Keratinocyte (primary cell): ENCODE data around the gene DMBX1. TPM values are rescaled to one million over a fixed set of nuclear protein-coding genes. Genes with fewer than 3 reads are reported as not detected.
A peak's percentile ranks its signal among the peaks of the same experiment; 100 is the strongest.

Experiments
- DNase-seq: peaks from one replicate; pipeline ENCODE4 v3.0.0-alpha.2; 2011; ENCODE audit warnings: low read depth, missing footprints, low spot score
- FAIRE-seq: peaks from 2 replicates; lab custom pipeline; 2011; peaks lifted over from hg19 to GRCh38; lab: Jason Lieb, UNC
- H2AFZ ChIP-seq: 2 replicates; pipeline ENCODE4 v1.6.0; 2012; ENCODE audit warnings: low read length, control low read depth, inconsistent platforms; ENCODE audit not compliant: control insufficient read depth
- H3K27ac ChIP-seq: 2 replicates; pipeline ENCODE4 v1.5.1; 2011; ENCODE audit warnings: low read length; ENCODE audit not compliant: control insufficient read depth, insufficient read depth
- H3K27me3 ChIP-seq: 3 replicates; pipeline ENCODE4 v1.6.0; 2011; ENCODE audit warnings: low read length; ENCODE audit not compliant: control insufficient read depth, insufficient read depth; ENCODE audit errors: extremely low read depth
- H3K36me3 ChIP-seq, 2 experiments: 2 replicates in 1 of 2; 3 replicates in 1 of 2; pipeline ENCODE4 v1.5.1; 2011; ENCODE audit warnings: low read length in 2 of 2, mild to moderate bottlenecking in 1 of 2; ENCODE audit not compliant: control insufficient read depth in 2 of 2, insufficient read depth in 2 of 2; ENCODE audit errors: extremely low read depth in 1 of 2
- H3K4me1 ChIP-seq: 3 replicates; pipeline ENCODE4 v1.5.1; 2011; ENCODE audit warnings: low read length; ENCODE audit not compliant: control insufficient read depth, insufficient read depth; ENCODE audit errors: extremely low read depth
- H3K4me2 ChIP-seq: 3 replicates; pipeline ENCODE4 v1.6.0; 2011; ENCODE audit warnings: low read depth, low read length; ENCODE audit not compliant: control insufficient read depth, insufficient read depth; ENCODE audit errors: extremely low read depth
- H3K4me3 ChIP-seq, 3 experiments: fragments of 200-600 bp in 1 of 3; sonication (generic) in 1 of 3; 2 replicates in 2 of 3; 3 replicates in 1 of 3; pipeline ENCODE4 v1.5.1; 2011 to 2016; ENCODE audit warnings: low read length in 3 of 3, mild to moderate bottlenecking in 3 of 3, control low read depth in 2 of 3, inconsistent platforms in 1 of 3, low read depth in 1 of 3, mixed read lengths in 1 of 3, mixed run types in 1 of 3, moderate library complexity in 1 of 3; ENCODE audit not compliant: control insufficient read depth in 2 of 3, insufficient read depth in 2 of 3; ENCODE audit errors: extremely low read depth in 1 of 3
- H3K79me2 ChIP-seq: 2 replicates; pipeline ENCODE4 v1.6.0; 2012; ENCODE audit warnings: low read length; ENCODE audit not compliant: control insufficient read depth, insufficient read depth
- H3K9ac ChIP-seq: 3 replicates; pipeline ENCODE4 v1.6.0; 2011; ENCODE audit warnings: low read length; ENCODE audit not compliant: control insufficient read depth, insufficient read depth; ENCODE audit errors: extremely low read depth
- H3K9me1 ChIP-seq: 3 replicates; pipeline ENCODE4 v1.6.0; 2011; ENCODE audit warnings: low read length; ENCODE audit not compliant: control insufficient read depth, insufficient read depth; ENCODE audit errors: extremely low read depth
- H3K9me3 ChIP-seq: 2 replicates; pipeline ENCODE4 v1.5.1; 2012; ENCODE audit warnings: low read depth, low read length; ENCODE audit not compliant: control insufficient read depth
- H4K20me1 ChIP-seq: 3 replicates; pipeline ENCODE4 v1.6.0; 2011; ENCODE audit warnings: low read length; ENCODE audit not compliant: control insufficient read depth, insufficient read depth; ENCODE audit errors: extremely low read depth
- CTCF ChIP-seq, 3 experiments: IDR thresholded peaks in 1 of 3; conservative IDR thresholded peaks in 1 of 3; optimal IDR thresholded peaks in 1 of 3; 2 replicates in 2 of 3; 3 replicates in 1 of 3; pipeline versions ENCODE3 to v1.5.1; 2011; ENCODE audit warnings: low read length in 3 of 3, mild to moderate bottlenecking in 3 of 3, moderate library complexity in 2 of 3, control low read depth in 1 of 3, inconsistent platforms in 1 of 3; ENCODE audit not compliant: insufficient read depth in 2 of 3; ENCODE audit errors: extremely low read depth in 1 of 3
- EZH2 ChIP-seq: IDR thresholded peaks from one replicate; pipeline ENCODE4 v1.6.1; 2012; ENCODE audit warnings: inconsistent platforms, mild to moderate bottlenecking, low read length, moderate library complexity
- dilution Hi-C: fragments of 300-500 bp; cut with MboI; formaldehyde crosslinking; loops from one replicate; pipeline ENCODE4 v1.7.0; 2020; ENCODE audit warnings: low sequenced_read_pairs; ENCODE audit not compliant: extremely low pct_ligation_motif_present
- polyA plus RNA-seq, 5 experiments: library from polyadenylated mRNA; depleted of rRNA in 3 of 5; stranded (reverse) in 3 of 5; stranded (forward) in 1 of 5; unstranded in 1 of 5; fragments of >200 nt; gene quantifications; 1 replicate in 1 of 5; 2 replicates in 3 of 5; 3 replicates in 1 of 5; pipeline versions ENCODE4 v1.2.1 to v1.2.3, GENCODE V29; 2011 to 2012; ENCODE audit warnings: missing spikeins in 2 of 5, low read depth in 1 of 5, low replicate concordance in 1 of 5

The DMBX1 gene
- polyA plus RNA-seq, 1 donor (not counting 4 experiments of a cell fraction or from before 2014, with no cell fraction given): not detected

GRCh38 chr1:46532095-46532494 is 42.5 kb downstream of the DMBX1 start:
- no peaks in the 10 kb centered on the region for H3K9me1 ChIP-seq
- DNase-seq (no peak), FAIRE-seq (no peak)
- TF ChIP-seq EZH2: no peak
- TF ChIP-seq CTCF (optimal IDR thresholded peaks at IDR 0.05 in 1 of 3, IDR thresholded peaks at IDR 0.05 in 1 of 3, conservative IDR thresholded peaks at IDR 0.05 in 1 of 3; ENCODE audit: extremely low read depth in 1 of 3, insufficient read depth in 2 of 3, low read length in 3 of 3): no peak
- H3K9me3 ChIP-seq: no peaks in the 10 kb centered on the region
- peaks cover 26% of the 10 kb centered on the region for H3K27me3 ChIP-seq
- H2AFZ ChIP-seq: no peak overlapping the region
- no peak overlapping the region for H3K4me2 ChIP-seq
- H3K9ac ChIP-seq: no peak overlapping the region
- dilution Hi-C loops: no loop called here
- H3K36me3 ChIP-seq: no peaks in the 10 kb centered on the region
- H3K4me3 ChIP-seq: no peak overlapping the region
- no peak overlapping the region for H3K27ac ChIP-seq
- H3K79me2 ChIP-seq: no peaks in the 10 kb centered on the region
- no peaks in the 10 kb centered on the region for H4K20me1 ChIP-seq
- peaks cover 5% of the 10 kb centered on the region for H3K4me1 ChIP-seq

GRCh38 chr1:46532498-46533178 is 43.0 kb downstream of the DMBX1 start:
- Histone ChIP-seq H4K20me1 (no peaks in the 10 kb centered on the region), H3K4me1 (peaks cover 5% of the 10 kb centered on the region), H3K4me3 (peak overlapping the region in 1 of 3 experiments; percentile 13), H3K9me3 (no peaks in the 10 kb centered on the region), H2AFZ (no peak overlapping the region), H3K9ac (no peak overlapping the region), H3K9me1 (no peaks in the 10 kb centered on the region), H3K79me2 (no peaks in the 10 kb centered on the region), H3K27ac (no peak overlapping the region), H3K36me3 (no peaks in the 10 kb centered on the region), H3K27me3 (peaks cover 26% of the 10 kb centered on the region), H3K4me2 (peak overlapping the region; percentile 58)
- DNase-seq (no peak), FAIRE-seq (no peak)
- TF ChIP-seq EZH2: no peak
- TF ChIP-seq CTCF (optimal IDR thresholded peaks at IDR 0.05 in 1 of 3, IDR thresholded peaks at IDR 0.05 in 1 of 3, conservative IDR thresholded peaks at IDR 0.05 in 1 of 3; ENCODE audit: extremely low read depth in 1 of 3, insufficient read depth in 2 of 3, low read length in 3 of 3): peak; percentile 39 to 71 (median 42)
- dilution Hi-C loops: no loop called here
